Testis (tissue), 3 donors: Measurements from ENCODE around the gene PRKCA. TPM values are rescaled to one million over a fixed set of nuclear protein-coding genes. Genes with fewer than 3 reads are reported as not detected.
A peak's percentile ranks its signal among the peaks of the same experiment; 100 is the strongest.

Experiments used
- DNase-seq: peaks from one replicate; pipeline ENCODE4 v3.0.0-alpha.2; 2019
- H3K27ac ChIP-seq, 2 donors: fragments of 200-600 bp; sonication (generic); one replicate each; pipeline ENCODE4 v1.5.1; 2019
- H3K27me3 ChIP-seq: fragments of 200-600 bp; sonication (generic); one replicate; pipeline ENCODE4 v1.5.1; 2019
- H3K36me3 ChIP-seq: fragments of 200-600 bp; sonication (generic); one replicate; pipeline ENCODE4 v1.5.1; 2017; ENCODE audit warnings: low read depth; ENCODE audit errors: missing control alignments
- H3K4me1 ChIP-seq: fragments of 200-600 bp; sonication (generic); one replicate; pipeline ENCODE4 v1.5.1; 2019
- H3K4me3 ChIP-seq, 2 donors: fragments of 200-600 bp; sonication (generic); one replicate each; pipeline ENCODE4 v1.5.1; 2017 to 2019
- H3K9me3 ChIP-seq: fragments of 200-600 bp; sonication (generic); one replicate; pipeline ENCODE4 v1.5.1; 2017
- POLR2A ChIP-seq: fragments of 450-650 bp; IDR thresholded peaks from one replicate; pipeline ENCODE4 v1.6.1; 2017; ENCODE audit warnings: antibody characterized with exemption, mild to moderate bottlenecking, moderate library complexity
- WGBS, 2 donors: methylation state at CpG; one replicate each; pipeline ENCODE4 v1.1.5; 2018; 5-methylcytosine and 5-hydroxymethylcytosine counted together
- intact Hi-C: fragments of 100-400 bp; cut with DNase I; formaldehyde crosslinking; loops from one replicate; pipeline ENCODE4 v1.15.1; 2023; ENCODE audit warnings: low total_unique reads
- polyA plus RNA-seq: library from polyadenylated mRNA; stranded (reverse); fragments of 350-450 nt; fragmentation: Illumina TruSeq; extraction: RNeasy Lipid Tissue Mini Kit (QIAGEN cat#74804); gene quantifications from one replicate; pipeline ENCODE4 v1.2.3, GENCODE V29; 2014; ENCODE audit warnings: low read depth, low replicate concordance; ENCODE audit not compliant: insufficient read depth
- total RNA-seq, 2 donors: library from RNA; depleted of rRNA; stranded (reverse); fragments of >200 nt; gene quantifications; one replicate each; pipeline ENCODE4 v1.2.3, GENCODE V29; 2016
- TF ChIP-seq, protein P1 (sequence below), 3 experiments: fragments of 450-650 bp in 2 of 3; fragments of 200-600 bp in 1 of 3; sonication (generic) in 1 of 3; IDR thresholded peaks; one replicate each; pipeline ENCODE4 v1.5.1; 2016 to 2019; ENCODE audit warnings: antibody characterized with exemption in 3 of 3, mild to moderate bottlenecking in 2 of 3, moderate library complexity in 1 of 3

PRKCA gene
- total and polyA plus RNA-seq, 3 donors from 2014 or later, result 6.8 to 22.9 (median 15.4) TPM

DNA sequence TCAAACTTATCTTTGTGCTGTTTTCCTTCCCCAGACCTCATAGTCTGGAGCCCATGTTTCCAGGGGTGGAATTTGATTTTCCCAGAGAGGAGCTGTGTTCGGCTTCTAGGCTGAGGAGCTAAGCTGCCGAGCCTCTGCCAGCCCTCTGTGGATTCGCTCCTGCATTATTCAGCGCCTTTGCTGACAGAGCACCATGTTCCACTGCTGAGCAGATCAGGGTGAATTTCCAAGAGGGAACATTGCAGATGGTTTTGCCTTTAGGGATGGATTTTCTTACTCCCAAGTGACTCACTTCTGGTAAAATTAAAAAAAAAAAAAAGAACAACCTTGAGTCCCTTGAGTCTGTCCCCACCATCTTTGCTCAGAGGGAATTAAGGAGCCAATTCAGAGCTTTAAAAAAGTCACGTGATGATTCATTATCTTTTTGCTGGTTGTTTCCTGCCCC is 229.5 kb downstream of the PRKCA start:
- DNase-seq, result no peak
- Histone ChIP-seq H3K36me3 (no peaks in the 10 kb centered on the region), H3K27ac (no peak overlapping the region)

GRCh38 chr17:66533572-66533971 is 231.2 kb downstream of the PRKCA start:
- H3K9me3 ChIP-seq, result no peaks in the 10 kb centered on the region
- no peak for DNase-seq
- 40 to 53% methylated on average over 9 of the region's 9 CpGs for WGBS, 2 donors
- H3K27me3 ChIP-seq, result no peaks in the 10 kb centered on the region
- H3K36me3 ChIP-seq, result no peaks in the 10 kb centered on the region
- intact Hi-C loops, result no loop called here
- H3K4me3 ChIP-seq, result no peak overlapping the region
- peak overlapping the region in 1 of 2 donors; percentile 4 for H3K27ac ChIP-seq
- no peak for TF ChIP-seq POLR2A
- H3K4me1 ChIP-seq, result peaks cover 6% of the 10 kb centered on the region

More for the DNA sequence above, 229.5 kb downstream of the PRKCA start:
- Histone ChIP-seq H3K4me3 (no peak overlapping the region), H3K27me3 (no peaks in the 10 kb centered on the region), H3K4me1 (peaks cover 6% of the 10 kb centered on the region), H3K9me3 (no peaks in the 10 kb centered on the region)
- intact Hi-C loops, result no loop called here
- 71 to 93% methylated on average over 5 of the region's 5 CpGs for WGBS, 2 donors
- TF ChIP-seq, protein P1, sequence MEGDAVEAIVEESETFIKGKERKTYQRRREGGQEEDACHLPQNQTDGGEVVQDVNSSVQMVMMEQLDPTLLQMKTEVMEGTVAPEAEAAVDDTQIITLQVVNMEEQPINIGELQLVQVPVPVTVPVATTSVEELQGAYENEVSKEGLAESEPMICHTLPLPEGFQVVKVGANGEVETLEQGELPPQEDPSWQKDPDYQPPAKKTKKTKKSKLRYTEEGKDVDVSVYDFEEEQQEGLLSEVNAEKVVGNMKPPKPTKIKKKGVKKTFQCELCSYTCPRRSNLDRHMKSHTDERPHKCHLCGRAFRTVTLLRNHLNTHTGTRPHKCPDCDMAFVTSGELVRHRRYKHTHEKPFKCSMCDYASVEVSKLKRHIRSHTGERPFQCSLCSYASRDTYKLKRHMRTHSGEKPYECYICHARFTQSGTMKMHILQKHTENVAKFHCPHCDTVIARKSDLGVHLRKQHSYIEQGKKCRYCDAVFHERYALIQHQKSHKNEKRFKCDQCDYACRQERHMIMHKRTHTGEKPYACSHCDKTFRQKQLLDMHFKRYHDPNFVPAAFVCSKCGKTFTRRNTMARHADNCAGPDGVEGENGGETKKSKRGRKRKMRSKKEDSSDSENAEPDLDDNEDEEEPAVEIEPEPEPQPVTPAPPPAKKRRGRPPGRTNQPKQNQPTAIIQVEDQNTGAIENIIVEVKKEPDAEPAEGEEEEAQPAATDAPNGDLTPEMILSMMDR (IDR thresholded peaks at IDR 0.05), result no peak
- no peak for TF ChIP-seq POLR2A

DNA sequence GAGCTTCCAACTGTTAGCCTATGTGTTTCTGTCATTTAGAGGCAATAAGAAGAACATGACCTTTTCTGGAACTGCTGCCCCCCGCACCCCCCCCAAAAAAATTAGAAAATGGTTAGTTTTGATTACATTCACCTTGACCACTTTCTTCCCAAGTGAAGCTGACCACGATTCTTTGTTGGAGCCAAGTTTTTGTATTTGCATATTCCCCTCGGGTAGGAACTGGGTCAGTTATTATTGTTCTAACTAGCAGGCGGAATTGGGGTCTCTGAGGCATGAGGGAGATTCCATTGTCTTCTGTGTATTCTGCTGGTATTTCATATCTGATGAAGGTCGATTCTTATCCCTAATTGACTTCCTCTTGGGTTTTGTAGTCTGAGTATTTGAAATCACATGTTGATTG is 231.6 kb downstream of the PRKCA start:
- Histone ChIP-seq H3K9me3 (no peaks in the 10 kb centered on the region), H3K36me3 (no peaks in the 10 kb centered on the region), H3K4me3 (no peak overlapping the region), H3K27ac (no peak overlapping the region), H3K4me1 (peaks cover 10% of the 10 kb centered on the region), H3K27me3 (no peaks in the 10 kb centered on the region)
- TF ChIP-seq, protein P1 (IDR thresholded peaks at IDR 0.05), result no peak
- no peak for TF ChIP-seq POLR2A
- intact Hi-C loops, result no loop called here
- 53 to 55% methylated on average over 5 of the region's 5 CpGs for WGBS, 2 donors
- no peak for DNase-seq

- DNase-seq, result no peak
- Histone ChIP-seq H3K36me3 (no peaks in the 10 kb centered on the region), H3K4me1 (peaks cover 20% of the 10 kb centered on the region), H3K27ac (no peak overlapping the region), H3K9me3 (no peaks in the 10 kb centered on the region), H3K4me3 (no peak overlapping the region), H3K27me3 (no peaks in the 10 kb centered on the region)
- no peak for TF ChIP-seq POLR2A
- TF ChIP-seq, protein P1 (IDR thresholded peaks at IDR 0.05), result no peak
- intact Hi-C loops, result no loop called here
- 43 to 59% methylated on average over 1 of the region's 1 CpG for WGBS, 2 donors
Observed at GRCh38 chr17:66535611-66536010, 233.2 kb downstream of the PRKCA start.

GRCh38 chr17:66537502-66537901 is 235.1 kb downstream of the PRKCA start:
- H3K4me1 ChIP-seq, result peaks cover 31% of the 10 kb centered on the region

More at GRCh38 chr17:66537502-66537901, 235.1 kb downstream of the PRKCA start:
- Histone ChIP-seq H3K9me3 (no peaks in the 10 kb centered on the region), H3K27me3 (no peaks in the 10 kb centered on the region), H3K36me3 (no peaks in the 10 kb centered on the region), H3K27ac (no peak overlapping the region), H3K4me3 (no peak overlapping the region)
- intact Hi-C loops, result no loop called here
- 84 to 86% methylated on average over 5 of the region's 5 CpGs for WGBS, 2 donors
- TF ChIP-seq POLR2A, result no peak
- TF ChIP-seq, protein P1 (IDR thresholded peaks at IDR 0.05), result no peak
- DNase-seq, result no peak
